A549 (cell line): ENCODE measurements around the gene GMPPB. TPM values are rescaled to one million over a fixed set of nuclear protein-coding genes. Genes with fewer than 3 reads are reported as not detected.

Experiments
- ATAC-seq, 2 experiments: fragments of 200-7000 bp in 1 of 2; fragments of >200 bp in 1 of 2; cut with Nextera tagmentation in 1 of 2; cut with Tn5 transposase in 1 of 2; 3 replicates each; pipeline versions ENCODE4 v1.8.0 to v1.9.1; 2018 to 2020; ENCODE audit warnings: mild to moderate bottlenecking in 1 of 2, moderate library complexity in 1 of 2
- CTCF ChIA-PET: fragments of 300-600 bp; sonication (Branson Sonifier 250); formaldehyde crosslinking; extraction: SDS; loops from one replicate; lab custom pipeline; 2021; ENCODE audit warnings: antibody characterized with exemption, inconsistent platforms; lab: Yijun Ruan, JAX
- POLR2A ChIA-PET: fragments of 350-600 bp; formaldehyde crosslinking; extraction: SDS; loops from one replicate; lab custom pipeline; 2021; ENCODE audit warnings: antibody characterized with exemption, inconsistent platforms; lab: Yijun Ruan, JAX
- DNase-seq, 2 experiments: peaks; one replicate each; pipeline versions ENCODE4 v3.0.0 to v3.0.0-alpha.2; 2011 to 2016; ENCODE audit warnings: low read depth in 1 of 2, low spot score in 1 of 2
- FAIRE-seq: peaks from 2 replicates; lab custom pipeline; 2011; peaks lifted over from hg19 to GRCh38; lab: Jason Lieb, UNC
- H3K27ac ChIP-seq, 2 experiments: fragments of >200 bp; sonication (Bioruptor Twin); formaldehyde crosslinking; 3 replicates each; pipeline ENCODE4 v1.5.1; 2016 to 2017
- H3K4me1 ChIP-seq: fragments of >200 bp; sonication (Bioruptor Twin); formaldehyde crosslinking; 3 replicates; pipeline ENCODE4 v1.6.1; 2016
- H3K4me2 ChIP-seq: fragments of >200 bp; sonication (Bioruptor Twin); formaldehyde crosslinking; 3 replicates; pipeline ENCODE4 v1.6.1; 2016
- H3K4me3 ChIP-seq: fragments of >200 bp; sonication (Bioruptor Twin); formaldehyde crosslinking; 3 replicates; pipeline ENCODE4 v1.5.1; 2016
- H3K9me3 ChIP-seq: fragments of >200 bp; sonication (Bioruptor Twin); formaldehyde crosslinking; 3 replicates; pipeline ENCODE4 v1.6.1; 2016
- ATOH8 ChIP-seq: fragments of 250-450 bp; sonication (Bioruptor Pico); IDR thresholded peaks from 2 replicates; pipeline ENCODE4 v1.5.0; 2020; ENCODE audit warnings: low read depth, mild to moderate bottlenecking, moderate library complexity
- BCL3 ChIP-seq: fragments of >200 bp; sonication (Bioruptor Twin); formaldehyde crosslinking; IDR thresholded peaks from 3 replicates; pipeline ENCODE4 v1.6.1; 2016
- CBX2 ChIP-seq: fragments of 200-600 bp; sonication (generic); IDR thresholded peaks from 2 replicates; pipeline ENCODE4 v1.6.1; 2016; ENCODE audit warnings: low read depth, mild to moderate bottlenecking, borderline replicate concordance
- CHD2 ChIP-seq: fragments of 150-350 bp; IDR thresholded peaks from 2 replicates; pipeline ENCODE4 v1.6.1; 2014; ENCODE audit warnings: low read length; ENCODE audit not compliant: partially characterized antibody
- CHD4 ChIP-seq: fragments of 200-600 bp; sonication (generic); IDR thresholded peaks from 2 replicates; pipeline ENCODE4 v1.6.1; 2016; ENCODE audit warnings: antibody characterized with exemption, mild to moderate bottlenecking, borderline replicate concordance
- EP300 ChIP-seq, 2 experiments: fragments of >200 bp; sonication (Bioruptor Twin); formaldehyde crosslinking; IDR thresholded peaks; 2 replicates in 1 of 2; 3 replicates in 1 of 2; pipeline ENCODE4 v1.6.1; 2016 to 2017
- HOXB5 ChIP-seq: fragments of 250-450 bp; sonication (Bioruptor Pico); IDR thresholded peaks from 2 replicates; pipeline ENCODE4 v1.5.0; 2020; ENCODE audit warnings: mild to moderate bottlenecking, moderate library complexity
- MAFK ChIP-seq: fragments of 450-650 bp; IDR thresholded peaks from 2 replicates; pipeline ENCODE4 v1.6.1; 2014; ENCODE audit not compliant: partially characterized antibody
- MAX ChIP-seq: IDR thresholded peaks from 2 replicates; pipeline ENCODE4 v1.6.1; 2012
- NR3C1 ChIP-seq: fragments of >200 bp; sonication (Bioruptor Twin); formaldehyde crosslinking; IDR thresholded peaks from 3 replicates; pipeline ENCODE4 v1.6.1; 2017
- RARB ChIP-seq: fragments of 250-450 bp; sonication (Bioruptor Pico); IDR thresholded peaks from 2 replicates; pipeline ENCODE4 v1.8.0; 2021; ENCODE audit warnings: mild to moderate bottlenecking, moderate library complexity
- SREBF2 ChIP-seq: fragments of 450-650 bp; IDR thresholded peaks from 2 replicates; pipeline ENCODE4 v1.6.1; 2014; ENCODE audit warnings: mild to moderate bottlenecking, moderate library complexity
- ZSCAN20 ChIP-seq: fragments of 250-450 bp; sonication (Bioruptor Pico); IDR thresholded peaks from 2 replicates; pipeline ENCODE4 v1.8.0; 2022; ENCODE audit warnings: mild to moderate bottlenecking, moderate library complexity
- WGBS: methylation state at CpG from one replicate; pipeline ENCODE4 v1.1.6; 2017; ENCODE audit errors: missing lambda C conversion rate; 5-methylcytosine and 5-hydroxymethylcytosine counted together
- polyA plus RNA-seq, 4 experiments: library from polyadenylated mRNA; depleted of rRNA in 3 of 4; stranded (reverse); fragments of >200 nt; fragmentation: RNase III in 1 of 4; extraction: RNeasy Plus Mini Kit Qiagen cat#74134 plus additional on column Dnase treatment in 1 of 4; gene quantifications; 2 replicates in 3 of 4; 3 replicates in 1 of 4; pipeline ENCODE4 v1.2.3, GENCODE V29; 2011 to 2017

GMPPB gene
- polyA plus RNA-seq, 2 of the 4 experiments (the other 2 are of a cell fraction), result 12.9 to 24.1 TPM

- WGBS, result 95% methylated on average over 28 of the region's 33 CpGs
- ChIA-PET POLR2A (no interaction called here), CTCF (interaction anchor here (1.1 to 3.7 kb wide), 3 partner anchors 11 to 16 kb away, joined by 4 to 24 read pairs (median 4); no protein-coding TSS in a partner anchor)
- FAIRE-seq (no peak), ATAC-seq (no peak), DNase-seq (no peak)
- no peaks in the 10 kb centered on the region for H3K9me3 ChIP-seq
- H3K4me2 ChIP-seq, result peak overlapping the region; percentile 84; the same call in 2 of the 3 replicates
- TF ChIP-seq ZSCAN20 (CRISPR knock-in tag) (no peak), EP300 (IDR thresholded peaks at IDR 0.05) (no peak)
- H3K4me1 ChIP-seq, result peaks cover 8% of the 10 kb centered on the region; the same call in 2 of the 3 replicates
- H3K4me3 ChIP-seq, result no peak overlapping the region
- H3K27ac ChIP-seq, result no peak overlapping the region
These were observed 4.9 kb downstream of the GMPPB start for GRCh38 chr3:49718858-49719213.

GRCh38 chr3:49717959-49718857 lies 5.5 kb downstream of the GMPPB start:
- ATAC-seq, result no peak
- H3K4me1 ChIP-seq, result peaks cover 8% of the 10 kb centered on the region; the same call in 2 of the 3 replicates
- 96% methylated on average over 49 of the region's 75 CpGs for WGBS
- no peak overlapping the region for H3K4me3 ChIP-seq
- H3K27ac ChIP-seq, result no peak overlapping the region
- POLR2A ChIA-PET, result no interaction called here
- no peaks in the 10 kb centered on the region for H3K9me3 ChIP-seq
- no peak for DNase-seq
- no peak overlapping the region for H3K4me2 ChIP-seq
- CTCF ChIA-PET, result interaction anchor here (1.1 to 3.7 kb wide), 3 partner anchors 10 to 16 kb away, joined by 4 to 24 read pairs (median 4); no protein-coding TSS in a partner anchor
- no peak for FAIRE-seq
- no peak for TF ChIP-seq NR3C1

- FAIRE-seq, result no peak
- 95% methylated on average over 7 of the region's 14 CpGs for WGBS
- no peak for DNase-seq
- 0 out of 3 replicates have a peak, but pooled peaks cover 1% of the 10 kb centered on the region for H3K4me1 ChIP-seq
- no peak for ATAC-seq
- TF ChIP-seq MAX (no peak), HOXB5 (CRISPR knock-in tag) (no peak)
- H3K4me3 ChIP-seq, result no peak overlapping the region
- ChIA-PET POLR2A (no interaction called here), CTCF (interaction anchor here (3.7 kb wide), 1 partner anchor 15 kb away, joined by 24 read pairs; no protein-coding TSS in a partner anchor)
- H3K9me3 ChIP-seq, result no peaks in the 10 kb centered on the region
- H3K27ac ChIP-seq, result no peak overlapping the region
- no peak overlapping the region for H3K4me2 ChIP-seq
These were observed 6.4 kb downstream of the GMPPB start for GRCh38 chr3:49717211-49717958.

GRCh38 chr3:49716691-49717210 lies 7.0 kb downstream of the GMPPB start:
- WGBS, result 100% methylated on average over 5 of the region's 16 CpGs
- CTCF ChIA-PET, result interaction anchor here (3.7 kb wide), 1 partner anchor 14 kb away, joined by 24 read pairs; no protein-coding TSS in a partner anchor
- POLR2A ChIA-PET, result no interaction called here

GRCh38 chr3:49716169-49716568 lies 7.6 kb downstream of the GMPPB start:
- DNase-seq (no peak), FAIRE-seq (no peak), ATAC-seq (no peak)
- Histone ChIP-seq H3K27ac (no peak overlapping the region), H3K4me2 (no peak overlapping the region), H3K9me3 (no peaks in the 10 kb centered on the region), H3K4me3 (no peak overlapping the region), H3K4me1 (no peaks in the 10 kb centered on the region)
- WGBS, result no CpG with 5 or more reads among the region's 7 CpGs
- ChIA-PET POLR2A (no interaction called here), CTCF (interaction anchor here (3.7 kb wide), 1 partner anchor 14 kb away, joined by 24 read pairs; no protein-coding TSS in a partner anchor)
- TF ChIP-seq MAFK (no peak), RARB (CRISPR knock-in tag) (no peak), CHD2 (no peak), ATOH8 (CRISPR knock-in tag) (no peak), SREBF2 (no peak)

More at GRCh38 chr3:49716691-49717210, 7.0 kb downstream of the GMPPB start:
- no peak for DNase-seq
- no peak for FAIRE-seq
- ATAC-seq, result no peak
- TF ChIP-seq CBX2, result no peak
- no peak for TF ChIP-seq BCL3
- no peak for TF ChIP-seq CHD4
- no peak overlapping the region for H3K4me3 ChIP-seq
- no peaks in the 10 kb centered on the region for H3K9me3 ChIP-seq
- no peak overlapping the region for H3K4me2 ChIP-seq
- no peaks in the 10 kb centered on the region for H3K4me1 ChIP-seq
- H3K27ac ChIP-seq, result no peak overlapping the region
